Activated naive CD4-positive, alpha-beta T cell (primary cell): ENCODE measurements around the gene OR10J5.
"Not testable (repeated sequence)": the region's sequence is repeated elsewhere in the genome, so short reads cannot be mapped to it uniquely, and the experiment has no call there.

ENCODE experiments used
- DNase-seq, 4 experiments: peaks; one replicate each; lab custom pipeline; 2025; lab: John Stamatoyannopoulos, UW

OR10J5 gene

DNA sequence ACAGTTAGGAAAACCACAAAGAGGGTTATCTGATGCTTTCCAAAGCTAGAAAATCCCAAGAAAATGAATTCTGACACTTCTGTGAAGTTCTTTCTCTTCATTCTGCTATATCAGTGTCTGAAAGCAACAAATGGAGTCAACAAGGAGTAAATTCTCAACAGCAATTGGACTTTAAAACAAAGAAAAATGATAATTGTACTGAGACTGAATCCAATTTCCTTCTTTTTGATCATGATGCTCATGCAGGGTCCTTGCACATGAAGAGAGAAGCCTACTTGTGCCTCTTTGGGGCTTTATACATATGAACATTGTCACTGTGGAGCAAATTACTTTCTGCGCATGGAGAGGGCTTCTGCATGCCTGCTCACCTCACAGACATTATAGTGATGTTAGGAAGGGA lies at the start of gene OR10J5:
Gene OR10J5 (minus strand): TSS at position 101 of the 400 bp plus-strand sequence. CDS start 0 bp downstream, at position 101.
- DNase-seq, result no peak

DNA sequence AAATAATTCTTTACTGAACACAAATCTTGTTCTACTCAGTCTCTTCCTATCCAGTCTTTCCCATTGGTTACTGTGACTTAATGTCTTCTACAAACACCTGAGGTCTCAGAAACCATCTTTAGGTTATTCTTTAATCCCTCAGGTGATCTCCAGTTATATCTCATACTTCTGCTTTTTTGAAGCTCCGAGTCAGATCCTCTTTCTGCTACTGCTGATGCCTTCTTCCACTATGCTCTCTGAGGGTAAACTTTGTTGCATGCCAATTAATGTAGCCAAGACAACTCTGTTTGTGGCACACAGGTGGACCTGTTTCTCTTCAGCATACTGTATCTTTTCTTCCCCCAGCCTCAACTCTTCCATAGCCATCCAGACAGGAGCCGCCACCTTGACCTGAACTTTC lies 48.7 kb upstream of the OR10J5 start:
- no peak for DNase-seq

DNA sequence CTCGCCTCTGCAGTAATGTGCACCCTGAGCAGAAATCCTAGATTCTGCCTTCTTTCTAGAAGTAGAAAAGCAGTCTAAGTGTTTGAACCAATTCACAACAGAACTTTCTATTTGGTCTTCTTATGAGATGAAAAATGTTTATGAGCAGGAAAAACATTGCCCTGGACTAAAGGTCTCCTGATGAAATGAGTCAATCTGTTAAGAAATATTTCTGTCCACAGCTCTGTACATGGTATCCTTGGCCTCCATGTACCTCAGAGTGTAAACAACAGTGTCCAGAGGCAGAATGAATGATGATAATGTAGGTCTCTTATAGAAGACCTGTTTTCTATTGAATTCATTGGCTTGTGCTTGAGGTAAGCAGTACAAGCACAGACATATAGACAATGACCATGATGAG lies 45.6 kb upstream of the OR10J5 start:
- no peak for DNase-seq

GRCh38 chr1:159580340-159580739 lies 44.5 kb upstream of the OR10J5 start:
- no peak for DNase-seq

DNA sequence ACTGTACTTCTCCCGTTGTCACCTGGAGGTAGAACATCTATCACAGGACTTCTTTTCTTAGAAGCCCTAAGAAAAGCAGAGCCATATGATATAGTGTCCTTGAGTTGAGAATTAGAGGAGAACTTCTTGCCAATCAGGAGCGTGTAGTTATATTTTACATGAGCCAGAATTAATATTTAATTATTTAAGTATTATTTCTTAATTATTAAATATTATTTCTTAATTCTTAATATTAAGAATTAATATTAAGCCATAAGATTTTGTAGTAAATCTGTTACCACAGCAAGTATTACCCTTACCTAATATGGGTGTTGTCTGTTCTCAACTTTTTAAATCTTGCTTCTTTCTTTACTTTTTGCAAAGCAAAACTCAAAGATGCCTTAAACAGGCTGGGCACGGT lies 41.6 kb upstream of the OR10J5 start:
- no peak for DNase-seq

- no peak for DNase-seq
Measured at GRCh38 chr1:159562680-159563079, 26.9 kb upstream of the OR10J5 start.

- DNase-seq, result no peak
Measured at GRCh38 chr1:159561497-159561896, 25.7 kb upstream of the OR10J5 start.

DNA sequence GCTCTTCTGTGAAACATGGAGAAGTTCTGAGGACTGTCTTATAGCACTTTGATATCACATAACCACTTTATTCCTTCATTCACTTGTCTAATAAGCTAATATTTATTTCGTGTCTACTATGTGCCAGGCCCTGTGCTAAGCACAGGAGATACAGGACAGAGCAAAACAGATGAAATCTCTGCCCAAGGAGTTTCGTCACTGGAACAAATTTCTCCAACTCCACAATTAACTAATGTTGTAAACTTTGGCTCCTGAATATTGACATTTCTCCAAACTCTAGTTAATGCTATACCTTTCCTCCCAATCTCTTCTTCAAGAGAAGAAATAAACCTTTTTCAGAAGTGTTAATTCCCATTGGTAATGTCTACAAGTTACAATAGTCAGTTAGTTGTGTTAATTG lies 24.8 kb upstream of the OR10J5 start:
- no peak for DNase-seq

GRCh38 chr1:159556931-159557369 lies 21.1 kb upstream of the OR10J5 start:
- DNase-seq, result no peak

GRCh38 chr1:159554696-159555095 lies 18.9 kb upstream of the OR10J5 start:
- DNase-seq, result no peak

DNA sequence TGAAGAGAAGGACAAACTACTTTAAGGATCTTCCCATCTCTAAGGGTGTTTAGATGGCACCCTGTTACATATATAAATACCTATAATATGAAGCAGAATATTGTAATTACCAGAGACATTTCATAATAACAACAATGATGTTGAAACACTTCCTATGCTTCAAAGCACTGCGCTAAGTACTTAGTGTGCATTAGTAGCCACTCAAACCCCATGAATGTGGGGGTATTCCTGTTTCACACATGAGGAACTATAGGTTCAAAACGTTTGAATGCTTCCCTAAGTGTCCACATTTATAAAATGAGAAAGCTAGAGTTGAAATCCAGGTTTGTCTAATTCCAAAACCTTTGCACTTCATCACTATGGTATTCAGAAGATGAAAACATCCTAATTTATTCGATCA lies 18.5 kb upstream of the OR10J5 start:
- DNase-seq, result no peak

GRCh38 chr1:159548126-159548525 lies 12.3 kb upstream of the OR10J5 start:
- DNase-seq, result no peak

- no peak for DNase-seq
Measured at GRCh38 chr1:159532922-159533321, 2.9 kb downstream of the OR10J5 start.

DNA sequence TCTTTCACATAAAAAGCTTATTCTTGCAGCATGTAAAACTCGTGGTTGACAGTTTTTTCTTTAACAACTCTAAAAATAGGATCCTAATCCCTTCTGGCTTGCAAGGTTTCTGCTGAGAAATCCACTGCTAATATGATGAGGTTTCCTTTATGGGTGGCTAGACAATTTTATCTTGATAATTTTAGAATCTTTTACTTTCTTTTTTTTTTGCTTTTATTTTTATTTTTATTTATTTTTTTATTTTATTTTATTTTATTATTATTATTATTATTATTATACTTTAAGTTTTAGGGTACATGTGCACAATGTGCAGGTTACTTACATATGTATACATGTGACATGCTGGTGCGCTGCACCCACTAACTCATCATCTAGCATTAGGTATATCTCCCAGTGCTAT lies 11.0 kb downstream of the OR10J5 start:
- DNase-seq, result not testable (repeated sequence)

- no peak for DNase-seq
Measured at GRCh38 chr1:159510229-159510541, 25.6 kb downstream of the OR10J5 start.

DNA sequence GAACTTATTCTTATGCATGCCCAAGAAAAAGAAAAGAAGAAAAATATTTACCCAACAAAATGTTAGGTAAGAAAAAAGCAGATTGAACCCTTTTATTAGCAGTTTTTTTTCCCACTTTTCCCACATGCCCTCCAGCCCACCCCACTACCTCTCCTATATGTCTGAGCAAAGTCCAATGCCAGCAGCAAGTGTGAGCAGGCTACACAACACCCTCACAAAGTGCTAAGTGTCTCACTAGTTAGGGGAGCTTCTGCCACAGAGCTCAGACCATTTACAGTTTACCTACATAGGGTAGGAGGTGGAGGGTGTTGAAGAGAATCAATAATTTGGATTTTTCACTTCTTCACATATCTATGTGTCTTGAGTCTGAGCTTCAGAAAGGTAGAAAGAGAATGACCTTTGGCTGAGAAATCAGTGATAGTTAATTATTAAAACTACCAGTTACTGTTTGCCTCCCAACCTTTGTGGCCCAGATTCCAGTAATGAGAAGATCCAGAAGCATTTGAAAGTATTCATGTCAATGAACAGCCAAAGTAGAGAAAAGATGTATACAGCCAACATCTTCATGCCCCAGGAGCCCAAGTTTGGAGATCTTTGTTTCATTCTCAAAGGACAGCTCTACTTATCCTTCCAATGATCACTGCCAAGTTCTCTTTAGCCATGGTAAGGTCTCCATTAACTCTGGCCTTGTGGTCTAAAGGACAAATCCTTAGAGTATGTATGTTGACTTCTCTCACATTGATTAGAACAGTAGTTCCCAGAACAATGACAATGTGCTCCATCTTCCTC lies 26.2 kb downstream of the OR10J5 start:
- DNase-seq, result no peak

- DNase-seq, result no peak
Measured at GRCh38 chr1:159508951-159509350, 26.9 kb downstream of the OR10J5 start.

- no peak for DNase-seq
Measured at GRCh38 chr1:159505676-159506075, 30.1 kb downstream of the OR10J5 start.

DNA sequence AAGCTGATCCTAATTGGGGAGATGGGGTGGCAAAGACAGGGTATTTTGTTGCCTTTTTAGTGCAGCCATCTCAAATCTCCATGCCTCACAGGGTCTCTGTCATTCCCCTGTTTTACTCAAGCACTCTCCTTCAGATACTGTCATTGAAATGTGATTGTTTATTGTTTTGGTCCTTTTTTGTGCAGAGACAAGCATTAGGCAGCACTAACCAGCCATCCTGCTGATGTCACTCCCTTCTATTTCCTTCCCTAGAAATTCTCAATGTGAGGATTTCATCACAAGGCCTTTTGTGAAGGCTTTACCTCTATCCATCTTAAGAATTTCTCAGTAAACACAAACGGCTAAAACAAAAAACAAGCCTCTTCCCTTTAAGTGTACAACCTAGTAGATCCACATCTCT lies 34.7 kb downstream of the OR10J5 start:
- no peak for DNase-seq

- DNase-seq, result not testable (repeated sequence)
Measured at GRCh38 chr1:159494513-159495210, 41.1 kb downstream of the OR10J5 start.

DNA sequence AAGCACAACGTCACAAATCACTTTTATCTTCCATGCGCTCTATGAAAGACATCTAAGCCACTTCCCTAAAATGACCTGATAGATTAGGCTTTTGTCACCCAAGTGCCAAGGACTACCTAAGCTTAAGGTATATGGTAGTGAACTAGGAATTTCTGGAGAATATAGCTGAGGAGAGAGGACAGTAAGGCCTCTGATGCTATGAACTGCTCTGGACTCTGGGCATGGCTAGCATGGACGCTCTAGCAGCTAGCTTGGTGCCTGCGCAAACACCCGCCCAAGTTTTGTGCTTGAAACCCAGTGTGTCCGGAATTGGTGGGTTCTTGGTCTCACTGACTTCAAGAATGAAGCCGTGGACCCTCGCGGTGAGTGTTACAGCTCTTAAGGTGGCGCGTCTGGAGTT lies 42.5 kb downstream of the OR10J5 start:
- no peak for DNase-seq

GRCh38 chr1:159492575-159493323 lies 43.1 kb downstream of the OR10J5 start:
- DNase-seq, result no peak
